Spleen (tissue), 7 donors: Measurements from ENCODE around the gene GSX1.

Experiments
- POLR2A ChIP-seq, 3 donors: fragments of 450-650 bp; IDR thresholded peaks; one replicate each; pipeline ENCODE4 v1.5.1; 2017; ENCODE audit warnings: antibody characterized with exemption in 3 of 3, mild to moderate bottlenecking in 1 of 3
- POLR2AphosphoS5 ChIP-seq, 3 donors: sonication (generic); formaldehyde crosslinking; IDR thresholded peaks; one replicate each; pipeline ENCODE4 v1.5.1; 2017; ENCODE audit warnings: antibody characterized with exemption in 3 of 3
- TF ChIP-seq, protein P1 (sequence below), 11 experiments: fragments of 200-600 bp in 7 of 11; fragments of 450-650 bp in 4 of 11; sonication (generic) in 4 of 11; IDR thresholded peaks in 8 of 11; conservative IDR thresholded peaks in 3 of 11; 1 replicate in 7 of 11; 2 replicates in 4 of 11; pipeline versions ENCODE4 v1.4.0 to v1.8.0; 2016 to 2021; ENCODE audit warnings: antibody characterized with exemption in 11 of 11, inconsistent platforms in 4 of 11, mild to moderate bottlenecking in 1 of 11
- donor health status: DM: no; HTN: no; CAD: no; lungs with moderate emphysema.
- donor health status: DM: no; HTN: no; CAD: no.
- donor health status: DM: no; HTN: no; CAD: no.

DNA sequence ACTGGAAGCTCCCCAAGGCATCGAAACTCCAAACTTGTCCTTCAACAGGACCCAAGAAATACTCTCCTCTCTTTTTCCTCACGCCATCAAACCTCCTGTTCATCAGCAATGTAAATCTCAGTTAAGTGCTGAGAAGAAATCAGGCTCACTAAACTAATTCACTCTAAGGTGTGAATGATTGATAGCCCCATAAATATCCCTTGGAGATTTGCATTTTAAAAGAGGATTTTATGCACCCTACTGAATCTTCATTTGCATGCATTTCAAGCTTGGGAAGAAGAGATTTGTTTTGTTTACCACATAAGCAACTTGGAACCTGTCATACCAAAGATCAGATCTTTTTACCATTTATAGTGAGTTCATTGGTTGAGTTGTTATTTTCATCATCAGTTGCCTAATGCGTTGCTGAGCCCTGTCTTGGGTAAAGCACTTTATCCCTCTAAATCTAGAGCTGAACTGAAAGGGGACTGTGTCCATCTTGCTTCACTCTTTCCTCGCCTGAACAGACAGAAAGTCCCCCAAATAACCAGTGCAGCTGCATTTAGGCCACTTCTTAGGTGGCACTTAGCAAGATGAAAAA lies 40.2 kb upstream of the GSX1 start:
- TF ChIP-seq, protein P1, sequence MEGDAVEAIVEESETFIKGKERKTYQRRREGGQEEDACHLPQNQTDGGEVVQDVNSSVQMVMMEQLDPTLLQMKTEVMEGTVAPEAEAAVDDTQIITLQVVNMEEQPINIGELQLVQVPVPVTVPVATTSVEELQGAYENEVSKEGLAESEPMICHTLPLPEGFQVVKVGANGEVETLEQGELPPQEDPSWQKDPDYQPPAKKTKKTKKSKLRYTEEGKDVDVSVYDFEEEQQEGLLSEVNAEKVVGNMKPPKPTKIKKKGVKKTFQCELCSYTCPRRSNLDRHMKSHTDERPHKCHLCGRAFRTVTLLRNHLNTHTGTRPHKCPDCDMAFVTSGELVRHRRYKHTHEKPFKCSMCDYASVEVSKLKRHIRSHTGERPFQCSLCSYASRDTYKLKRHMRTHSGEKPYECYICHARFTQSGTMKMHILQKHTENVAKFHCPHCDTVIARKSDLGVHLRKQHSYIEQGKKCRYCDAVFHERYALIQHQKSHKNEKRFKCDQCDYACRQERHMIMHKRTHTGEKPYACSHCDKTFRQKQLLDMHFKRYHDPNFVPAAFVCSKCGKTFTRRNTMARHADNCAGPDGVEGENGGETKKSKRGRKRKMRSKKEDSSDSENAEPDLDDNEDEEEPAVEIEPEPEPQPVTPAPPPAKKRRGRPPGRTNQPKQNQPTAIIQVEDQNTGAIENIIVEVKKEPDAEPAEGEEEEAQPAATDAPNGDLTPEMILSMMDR (IDR thresholded peaks at IDR 0.05 in 8 of 11, conservative IDR thresholded peaks at IDR 0.05 in 3 of 11) = no peak
- TF ChIP-seq POLR2AphosphoS5 (IDR thresholded peaks at IDR 0.05) (no peak), POLR2A (IDR thresholded peaks at IDR 0.05) (no peak)
